ENCODE results near the gene WIZ.
"Not testable (repeated sequence)": the region's sequence is repeated elsewhere in the genome, so short reads cannot be mapped to it uniquely, and the experiment has no call there.

WIZ gene

GRCh38 chr19:15398501-15399233 is 51.1 kb downstream of the WIZ start:
- H3K4me3 ChIP-seq (replicated peaks; ENCODE audit: low read depth, low read length), result no peak overlapping the region
- no peak for TF ChIP-seq CTCF (IDR thresholded peaks at IDR 0.05; ENCODE audit: insufficient read depth, low read length, poor library complexity, severe bottlenecking)
- no peak for DNase-seq (ENCODE audit: extremely low read depth, insufficient read length)
- H3K27me3 ChIP-seq (replicated peaks; ENCODE audit: control insufficient read depth, insufficient read depth, low read length), result no peaks in the 10 kb centered on the region
- H3K36me3 ChIP-seq (ENCODE audit: control insufficient read depth, insufficient read depth, low read length), result peaks cover 51% of the 10 kb centered on the region

- Histone ChIP-seq H3K36me3 (ENCODE audit: control insufficient read depth, insufficient read depth, low read length) (peaks cover 45% of the 10 kb centered on the region), H3K4me3 (replicated peaks; ENCODE audit: low read depth, low read length) (no peak overlapping the region), H3K27me3 (replicated peaks; ENCODE audit: control insufficient read depth, insufficient read depth, low read length) (no peaks in the 10 kb centered on the region)
- no peak for TF ChIP-seq CTCF (IDR thresholded peaks at IDR 0.05; ENCODE audit: insufficient read depth, low read length, poor library complexity, severe bottlenecking)
- no peak for DNase-seq (ENCODE audit: extremely low read depth, insufficient read length)
Observed at GRCh38 chr19:15397782-15398181, 52.0 kb downstream of the WIZ start.

GRCh38 chr19:15397236-15397635 is 52.5 kb downstream of the WIZ start:
- no peak for DNase-seq (ENCODE audit: extremely low read depth, insufficient read length)
- Histone ChIP-seq H3K27me3 (replicated peaks; ENCODE audit: control insufficient read depth, insufficient read depth, low read length) (no peaks in the 10 kb centered on the region), H3K4me3 (replicated peaks; ENCODE audit: low read depth, low read length) (no peak overlapping the region), H3K36me3 (ENCODE audit: control insufficient read depth, insufficient read depth, low read length) (peaks cover 40% of the 10 kb centered on the region)
- TF ChIP-seq CTCF (IDR thresholded peaks at IDR 0.05; ENCODE audit: insufficient read depth, low read length, poor library complexity, severe bottlenecking), result no peak

DNA sequence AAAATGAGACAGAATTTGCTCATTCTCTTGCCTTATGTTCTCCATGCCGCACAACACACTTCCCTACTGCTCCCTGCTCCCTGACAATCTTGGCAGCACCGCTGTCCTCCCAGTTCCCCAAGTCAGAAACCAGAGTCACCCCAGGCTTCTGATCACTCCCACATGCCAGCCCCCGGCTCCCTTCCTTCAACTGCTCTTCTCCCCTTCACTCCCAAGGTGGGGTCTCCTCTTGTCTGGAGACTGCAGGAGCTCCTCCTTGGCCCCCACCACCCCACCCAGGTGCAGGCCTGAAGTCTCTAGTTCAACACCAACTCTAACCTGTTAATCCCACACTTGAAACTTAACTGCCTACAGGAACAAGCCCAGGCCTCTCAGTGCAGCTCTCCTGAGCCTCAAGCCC is 53.3 kb downstream of the WIZ start:
- no peak overlapping the region for H3K4me3 ChIP-seq (replicated peaks; ENCODE audit: low read depth, low read length)
- DNase-seq (ENCODE audit: extremely low read depth, insufficient read length), result no peak
- no peaks in the 10 kb centered on the region for H3K27me3 ChIP-seq (replicated peaks; ENCODE audit: control insufficient read depth, insufficient read depth, low read length)
- peaks cover 37% of the 10 kb centered on the region for H3K36me3 ChIP-seq (ENCODE audit: control insufficient read depth, insufficient read depth, low read length)
- TF ChIP-seq CTCF (IDR thresholded peaks at IDR 0.05; ENCODE audit: insufficient read depth, low read length, poor library complexity, severe bottlenecking), result no peak

DNA sequence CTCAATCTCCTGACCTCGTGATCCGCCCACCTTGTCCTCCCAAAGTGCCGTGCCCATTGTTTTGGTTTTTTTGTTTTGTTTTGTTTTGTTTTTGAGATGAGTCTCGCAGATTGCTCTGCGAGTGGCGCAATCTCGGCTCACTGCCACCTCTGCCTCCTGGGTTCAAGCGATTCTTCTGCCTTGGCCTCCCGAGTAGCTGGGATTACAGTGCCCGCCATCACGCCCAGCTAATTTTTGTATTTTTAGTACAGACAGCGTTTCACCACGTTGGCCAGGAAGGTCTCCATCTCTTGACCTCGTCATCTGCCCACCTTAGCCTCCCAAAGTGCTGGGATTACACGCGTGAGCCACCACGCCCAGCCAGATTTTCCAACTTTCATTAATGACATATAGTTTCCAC is 54.5 kb downstream of the WIZ start:
- DNase-seq (ENCODE audit: extremely low read depth, insufficient read length); H3K27me3 ChIP-seq (replicated peaks; ENCODE audit: control insufficient read depth, insufficient read depth, low read length); H3K4me3 ChIP-seq (replicated peaks; ENCODE audit: low read depth, low read length): not testable (repeated sequence)
- H3K36me3 ChIP-seq (ENCODE audit: control insufficient read depth, insufficient read depth, low read length), result peaks cover 30% of the 10 kb centered on the region

- no peak for TF ChIP-seq CTCF (IDR thresholded peaks at IDR 0.05; ENCODE audit: insufficient read depth, low read length, poor library complexity, severe bottlenecking)
- no peaks in the 10 kb centered on the region for H3K27me3 ChIP-seq (replicated peaks; ENCODE audit: control insufficient read depth, insufficient read depth, low read length)
- DNase-seq (ENCODE audit: extremely low read depth, insufficient read length), result no peak
- H3K4me3 ChIP-seq (replicated peaks; ENCODE audit: low read depth, low read length), result no peak overlapping the region
- peaks cover 24% of the 10 kb centered on the region for H3K36me3 ChIP-seq (ENCODE audit: control insufficient read depth, insufficient read depth, low read length)
Observed at GRCh38 chr19:15394426-15394825, 55.3 kb downstream of the WIZ start.

Measured in GM06990 (cell line).